ENCODE measurements around the gene RAB3IP. TPM values are rescaled to one million over a fixed set of nuclear protein-coding genes. Genes with fewer than 3 reads are reported as not detected.

RAB3IP gene
- total RNA-seq, 1 donor from 2014 or later, result 111 TPM

GRCh38 chr12:69824028-69824427 lies 85.4 kb downstream of the RAB3IP start:
- TF ChIP-seq CTCF (IDR thresholded peaks at IDR 0.05) (no peak), EZH2phosphoT487 (IDR thresholded peaks at IDR 0.05) (no peak), EZH2 (IDR thresholded peaks at IDR 0.05) (no peak)
- no peak for DNase-seq (ENCODE audit: low spot score)
- peaks cover 3% of the 10 kb centered on the region for H3F3A ChIP-seq (ENCODE audit: low read depth)
- no peaks in the 10 kb centered on the region for H3K36me3 Mint-ChIP-seq
- no peak overlapping the region for H3K9ac ChIP-seq
- no peaks in the 10 kb centered on the region for H3K79me2 ChIP-seq (ENCODE audit: low read depth)
- H3K27me3 ChIP-seq, result no peaks in the 10 kb centered on the region
- H3K4me1 Mint-ChIP-seq, result no peaks in the 10 kb centered on the region
- H3K9me3 ChIP-seq (ENCODE audit: low read depth), result no peaks in the 10 kb centered on the region
- H3K4me2 ChIP-seq, result no peak overlapping the region
- H3K4me3 ChIP-seq, result no peak overlapping the region
- no peaks in the 10 kb centered on the region for H3K36me3 ChIP-seq
- H3K27ac ChIP-seq, result no peak overlapping the region
- no peaks in the 10 kb centered on the region for H3K4me1 ChIP-seq
- no peak overlapping the region for H3K27ac Mint-ChIP-seq
- H2AFZ ChIP-seq (replicated peaks), result no peak overlapping the region
- H3K9me3 Mint-ChIP-seq, result no peaks in the 10 kb centered on the region
- no peaks in the 10 kb centered on the region for H4K20me1 ChIP-seq (ENCODE audit: low read depth)
- no peaks in the 10 kb centered on the region for H3K27me3 Mint-ChIP-seq (ENCODE audit: insufficient read depth, low read depth)
- H3K4me3 Mint-ChIP-seq, result no peak overlapping the region

- Mint-ChIP-seq H3K36me3 (no peaks in the 10 kb centered on the region), H3K27ac (no peak within 1 kb of the TSS), H3K27me3 (ENCODE audit: insufficient read depth, low read depth) (no peaks in the 10 kb centered on the region), H3K4me3 (no peak within 1 kb of the TSS), H3K9me3 (no peaks in the 10 kb centered on the region), H3K4me1 (no peaks in the 10 kb centered on the region)
- Histone ChIP-seq H3K9me3 (ENCODE audit: low read depth) (no peaks in the 10 kb centered on the region), H3K4me1 (no peaks in the 10 kb centered on the region), H3K27ac (no peak within 1 kb of the TSS), H3K79me2 (ENCODE audit: low read depth) (no peaks in the 10 kb centered on the region), H3K4me2 (no peak within 1 kb of the TSS), H3F3A (ENCODE audit: low read depth) (peaks cover 3% of the 10 kb centered on the region), H3K9ac (no peak within 1 kb of the TSS), H4K20me1 (ENCODE audit: low read depth) (no peaks in the 10 kb centered on the region), H2AFZ (replicated peaks) (no peak within 1 kb of the TSS), H3K4me3 (no peak within 1 kb of the TSS), H3K27me3 (no peaks in the 10 kb centered on the region), H3K36me3 (no peaks in the 10 kb centered on the region)
- no peak for DNase-seq (ENCODE audit: low spot score)
- no peak for TF ChIP-seq CTCF (IDR thresholded peaks at IDR 0.05)
- no peak for TF ChIP-seq EZH2phosphoT487 (IDR thresholded peaks at IDR 0.05)
- TF ChIP-seq EZH2 (IDR thresholded peaks at IDR 0.05), result no peak
Observed at GRCh38 chr12:69824966-69825560, 86.4 kb downstream of the RAB3IP start, which contains the start of gene MYRFL. TSS of gene MYRFL (plus strand) at chr12:69825227. CDS start at chr12:69825518, 291 bp downstream.

- DNase-seq (ENCODE audit: low spot score), result no peak
- no peaks in the 10 kb centered on the region for H3K36me3 Mint-ChIP-seq
- no peak overlapping the region for H3K9ac ChIP-seq
- H3K4me2 ChIP-seq, result no peak overlapping the region
- no peak overlapping the region for H2AFZ ChIP-seq (replicated peaks)
- H3F3A ChIP-seq (ENCODE audit: low read depth), result peaks cover 3% of the 10 kb centered on the region
- no peak overlapping the region for H3K4me3 Mint-ChIP-seq
- H3K79me2 ChIP-seq (ENCODE audit: low read depth), result no peaks in the 10 kb centered on the region
- H3K27me3 Mint-ChIP-seq (ENCODE audit: insufficient read depth, low read depth), result peaks cover 4% of the 10 kb centered on the region
- TF ChIP-seq CTCF (IDR thresholded peaks at IDR 0.05) (no peak), EZH2 (IDR thresholded peaks at IDR 0.05) (no peak), EZH2phosphoT487 (IDR thresholded peaks at IDR 0.05) (no peak)
- no peak overlapping the region for H3K4me3 ChIP-seq
- H3K36me3 ChIP-seq, result no peaks in the 10 kb centered on the region
- H3K4me1 ChIP-seq, result no peaks in the 10 kb centered on the region
- no peaks in the 10 kb centered on the region for H3K4me1 Mint-ChIP-seq
- no peaks in the 10 kb centered on the region for H3K9me3 Mint-ChIP-seq
- H3K27ac ChIP-seq, result no peak overlapping the region
- no peak overlapping the region for H3K27ac Mint-ChIP-seq
- no peaks in the 10 kb centered on the region for H4K20me1 ChIP-seq (ENCODE audit: low read depth)
- no peaks in the 10 kb centered on the region for H3K27me3 ChIP-seq
- H3K9me3 ChIP-seq (ENCODE audit: low read depth), result no peaks in the 10 kb centered on the region
Observed at GRCh38 chr12:69828897-69829296, 90.2 kb downstream of the RAB3IP start.

Measured in neural progenitor cell (in vitro differentiated cells).